Hepatic stellate cell (primary cell): ENCODE results near the gene NAT8L.
"Not testable (repeated sequence)": the region's sequence is repeated elsewhere in the genome, so short reads cannot be mapped to it uniquely, and the experiment has no call there.

Source experiments
- DNase-seq: peaks from one replicate; pipeline ENCODE4 v3.0.0; 2011; ENCODE audit warnings: low spot score

NAT8L gene

GRCh38 chr4:2059046-2059725 lies at the start of gene NAT8L:
TSS of gene NAT8L (plus strand) at chr4:2059327. CDS start at chr4:2059512, 185 bp downstream.
- DNase-seq, result no peak

- DNase-seq, result peak; percentile 75
Measured at GRCh38 chr4:2009651-2010233, 49.4 kb upstream of the NAT8L start.

GRCh38 chr4:2011583-2011982 lies 47.5 kb upstream of the NAT8L start:
- no peak for DNase-seq

GRCh38 chr4:2015008-2015407 lies 44.1 kb upstream of the NAT8L start:
- DNase-seq, result no peak

- DNase-seq, result not testable (repeated sequence)
Measured at GRCh38 chr4:2021358-2022018, 37.6 kb upstream of the NAT8L start.

- no peak for DNase-seq
Measured at GRCh38 chr4:2024683-2025082, 34.4 kb upstream of the NAT8L start.

GRCh38 chr4:2025817-2026216 lies 33.3 kb upstream of the NAT8L start:
- no peak for DNase-seq

- DNase-seq, result not testable (repeated sequence)
Measured at GRCh38 chr4:2027120-2027519, 32.0 kb upstream of the NAT8L start.

GRCh38 chr4:2031161-2031560 lies 28.0 kb upstream of the NAT8L start:
- DNase-seq, result not testable (repeated sequence)

GRCh38 chr4:2036327-2036726 lies 22.8 kb upstream of the NAT8L start:
- no peak for DNase-seq

GRCh38 chr4:2036866-2037265 lies 22.3 kb upstream of the NAT8L start:
- no peak for DNase-seq

- DNase-seq, result peak; percentile 7
Measured at GRCh38 chr4:2040391-2041238, 18.5 kb upstream of the NAT8L start.

GRCh38 chr4:2041239-2042130 lies 17.6 kb upstream of the NAT8L start:
- peak; percentile 92 for DNase-seq

GRCh38 chr4:2042204-2042946 lies 16.8 kb upstream of the NAT8L start:
- DNase-seq, result peak; percentile 61

- DNase-seq, result no peak
Measured at GRCh38 chr4:2042947-2043395, 16.2 kb upstream of the NAT8L start.

- DNase-seq, result no peak
Measured at GRCh38 chr4:2043396-2044118, 15.6 kb upstream of the NAT8L start.

- no peak for DNase-seq
Measured at GRCh38 chr4:2044119-2044485, 15.0 kb upstream of the NAT8L start.

GRCh38 chr4:2044542-2045517 lies 14.3 kb upstream of the NAT8L start:
- no peak for DNase-seq

- no peak for DNase-seq
Measured at GRCh38 chr4:2045518-2045951, 13.6 kb upstream of the NAT8L start.
